Activated naive CD8-positive, alpha-beta T cell (primary cell): ENCODE measurements around the gene DAP.

Experiments
- H3K27ac Mint-ChIP-seq: one replicate; pipeline ENCODE4 v1.8.0; 2021; ENCODE audit warnings: mixed read lengths
- H3K27me3 Mint-ChIP-seq: one replicate; pipeline ENCODE4 v1.8.0; 2021; ENCODE audit warnings: mixed read lengths
- H3K36me3 Mint-ChIP-seq: one replicate; pipeline ENCODE4 v1.8.0; 2021; ENCODE audit warnings: mixed read lengths
- H3K4me1 Mint-ChIP-seq: one replicate; pipeline ENCODE4 v1.8.0; 2021; ENCODE audit warnings: low read depth, mixed read lengths
- H3K4me3 Mint-ChIP-seq: one replicate; pipeline ENCODE4 v1.8.0; 2021; ENCODE audit warnings: mild to moderate bottlenecking, mixed read lengths
- H3K9me3 Mint-ChIP-seq: one replicate; pipeline ENCODE4 v1.8.0; 2021; ENCODE audit warnings: low read depth, mixed read lengths

The DAP gene

DNA sequence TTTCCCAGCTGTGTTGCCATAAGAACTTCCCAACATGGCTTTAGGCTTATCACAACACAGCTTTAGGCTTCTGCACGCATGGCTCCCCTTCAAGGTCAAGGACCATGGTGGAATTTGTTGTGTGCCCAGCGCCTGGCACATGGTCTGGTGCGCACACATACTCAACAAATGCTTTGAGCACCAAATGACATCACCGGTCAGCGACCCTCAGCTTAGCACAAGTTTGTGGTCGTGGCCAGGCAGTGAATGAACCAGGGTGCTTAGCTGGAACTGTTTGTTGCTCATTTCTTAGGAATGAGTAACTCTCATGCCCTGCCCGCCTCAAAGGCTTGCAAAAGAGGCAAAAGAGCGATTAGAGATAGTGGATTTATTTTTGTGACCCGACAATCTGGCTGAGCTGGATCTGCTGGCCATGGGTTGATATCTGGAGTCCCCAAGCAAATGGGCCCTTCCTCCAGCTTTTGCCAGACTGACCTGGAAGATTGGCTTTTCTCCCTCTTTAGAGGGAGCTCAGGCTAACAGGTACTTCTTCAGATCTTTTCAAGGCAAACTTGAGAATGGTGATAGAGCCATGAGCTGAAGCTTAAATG is 58.9 kb downstream of the DAP start:
- Mint-ChIP-seq H3K27me3 (no peaks in the 10 kb centered on the region), H3K27ac (no peak overlapping the region), H3K36me3 (peaks cover 2% of the 10 kb centered on the region), H3K4me3 (no peak overlapping the region), H3K9me3 (no peaks in the 10 kb centered on the region), H3K4me1 (peaks cover 46% of the 10 kb centered on the region)

DNA sequence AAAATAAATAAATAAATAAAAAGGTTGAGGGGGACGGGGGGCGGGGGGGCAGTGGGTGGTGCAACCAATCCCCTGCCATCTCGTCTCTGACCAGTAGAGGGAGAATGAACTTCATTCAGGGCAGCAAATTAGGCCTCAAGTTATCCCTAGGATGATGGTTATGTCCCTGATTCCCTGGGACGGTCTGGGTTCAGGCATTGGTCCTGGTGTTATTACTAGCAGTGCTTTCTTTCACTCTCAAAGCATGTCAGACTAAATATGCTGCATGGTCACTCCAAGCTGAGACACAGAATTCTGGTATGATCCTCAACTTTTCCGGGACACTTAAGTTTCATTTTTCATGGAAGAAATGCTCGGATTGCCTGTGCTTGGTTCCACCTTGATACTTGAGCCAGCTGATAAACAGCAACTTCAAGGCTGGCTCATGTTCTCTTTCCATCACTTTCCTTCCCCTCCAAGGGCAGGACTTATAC is 59.4 kb downstream of the DAP start:
- H3K9me3 Mint-ChIP-seq = no peaks in the 10 kb centered on the region
- H3K27me3 Mint-ChIP-seq = no peaks in the 10 kb centered on the region
- peaks cover 2% of the 10 kb centered on the region for H3K36me3 Mint-ChIP-seq
- no peak overlapping the region for H3K27ac Mint-ChIP-seq
- no peak overlapping the region for H3K4me3 Mint-ChIP-seq
- H3K4me1 Mint-ChIP-seq = peaks cover 49% of the 10 kb centered on the region

DNA sequence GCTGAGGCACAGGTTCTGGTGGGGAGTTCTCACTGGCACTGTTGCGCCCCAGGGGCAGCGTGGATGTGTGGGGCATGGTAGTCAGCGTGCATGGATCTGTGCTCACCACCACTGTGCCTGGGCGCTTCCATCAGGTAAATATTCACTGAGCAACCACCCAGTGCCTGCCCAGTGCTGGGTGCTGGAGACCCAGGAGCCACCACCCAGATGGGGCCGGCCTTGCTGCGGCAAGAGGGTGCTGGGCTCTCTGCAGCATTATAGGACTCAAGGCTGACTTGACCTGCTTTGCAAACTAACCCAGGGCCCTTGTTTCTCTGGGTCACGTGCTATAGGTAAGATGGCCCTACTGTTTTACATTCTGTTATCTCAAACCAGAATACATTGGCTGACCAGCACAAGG is 60.5 kb downstream of the DAP start:
- no peak overlapping the region for H3K4me3 Mint-ChIP-seq
- H3K27me3 Mint-ChIP-seq = no peaks in the 10 kb centered on the region
- H3K9me3 Mint-ChIP-seq = no peaks in the 10 kb centered on the region
- H3K27ac Mint-ChIP-seq = no peak overlapping the region
- H3K36me3 Mint-ChIP-seq = peaks cover 2% of the 10 kb centered on the region
- H3K4me1 Mint-ChIP-seq = peaks cover 46% of the 10 kb centered on the region

DNA sequence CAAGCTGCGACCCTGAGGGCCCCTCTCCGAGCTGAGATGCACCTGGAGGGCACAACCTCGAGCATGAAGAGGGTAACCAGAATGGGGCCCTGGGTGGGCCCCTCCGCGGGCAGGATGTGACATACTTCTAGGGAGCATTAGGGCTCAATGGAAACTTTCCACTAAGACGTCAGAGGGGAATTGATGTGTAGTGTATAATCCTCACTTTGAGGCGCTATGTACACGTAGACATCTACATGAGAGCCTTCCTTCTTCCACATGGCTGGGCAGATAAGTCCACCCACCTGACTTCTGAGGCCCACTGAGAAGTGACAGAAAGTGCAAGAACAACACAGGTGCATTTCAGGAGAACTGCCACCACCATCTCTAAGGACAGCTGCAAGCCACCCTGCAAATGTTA is 61.0 kb downstream of the DAP start:
- Mint-ChIP-seq H3K4me1 (peaks cover 43% of the 10 kb centered on the region), H3K27me3 (no peaks in the 10 kb centered on the region), H3K4me3 (no peak overlapping the region), H3K36me3 (peaks cover 2% of the 10 kb centered on the region), H3K9me3 (no peaks in the 10 kb centered on the region), H3K27ac (no peak overlapping the region)

DNA sequence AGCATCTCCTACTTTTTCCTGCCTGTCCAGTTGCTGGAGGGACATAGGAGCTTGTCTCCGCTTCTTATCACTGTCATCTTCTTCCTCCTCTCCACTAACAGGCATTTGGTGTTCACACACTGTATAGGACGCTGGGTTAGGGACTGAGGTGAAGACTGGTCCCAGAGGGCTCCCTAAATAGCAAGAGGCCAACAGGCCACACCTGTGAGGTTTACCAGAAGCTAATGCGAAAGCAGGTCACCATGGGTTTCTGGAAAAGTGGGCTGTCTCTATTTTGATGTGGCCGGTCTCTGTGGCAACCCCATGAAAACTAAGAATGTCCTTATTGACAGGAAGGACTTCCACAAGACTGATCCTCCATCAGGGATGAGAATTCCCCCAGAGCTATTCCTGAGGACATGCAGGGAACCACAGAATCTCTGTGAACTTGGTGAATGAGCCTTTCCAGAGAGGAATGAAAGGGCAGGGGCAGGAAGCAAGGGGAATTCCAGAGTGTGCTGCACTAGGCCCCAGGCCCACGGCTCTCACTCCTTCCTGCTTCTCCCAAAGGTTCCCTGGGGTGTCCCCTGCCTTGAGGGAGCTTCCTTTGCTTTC is 61.7 kb downstream of the DAP start:
- Mint-ChIP-seq H3K27me3 (no peaks in the 10 kb centered on the region), H3K4me3 (no peak overlapping the region), H3K27ac (no peak overlapping the region), H3K4me1 (peaks cover 38% of the 10 kb centered on the region), H3K9me3 (no peaks in the 10 kb centered on the region), H3K36me3 (peaks cover 2% of the 10 kb centered on the region)

DNA sequence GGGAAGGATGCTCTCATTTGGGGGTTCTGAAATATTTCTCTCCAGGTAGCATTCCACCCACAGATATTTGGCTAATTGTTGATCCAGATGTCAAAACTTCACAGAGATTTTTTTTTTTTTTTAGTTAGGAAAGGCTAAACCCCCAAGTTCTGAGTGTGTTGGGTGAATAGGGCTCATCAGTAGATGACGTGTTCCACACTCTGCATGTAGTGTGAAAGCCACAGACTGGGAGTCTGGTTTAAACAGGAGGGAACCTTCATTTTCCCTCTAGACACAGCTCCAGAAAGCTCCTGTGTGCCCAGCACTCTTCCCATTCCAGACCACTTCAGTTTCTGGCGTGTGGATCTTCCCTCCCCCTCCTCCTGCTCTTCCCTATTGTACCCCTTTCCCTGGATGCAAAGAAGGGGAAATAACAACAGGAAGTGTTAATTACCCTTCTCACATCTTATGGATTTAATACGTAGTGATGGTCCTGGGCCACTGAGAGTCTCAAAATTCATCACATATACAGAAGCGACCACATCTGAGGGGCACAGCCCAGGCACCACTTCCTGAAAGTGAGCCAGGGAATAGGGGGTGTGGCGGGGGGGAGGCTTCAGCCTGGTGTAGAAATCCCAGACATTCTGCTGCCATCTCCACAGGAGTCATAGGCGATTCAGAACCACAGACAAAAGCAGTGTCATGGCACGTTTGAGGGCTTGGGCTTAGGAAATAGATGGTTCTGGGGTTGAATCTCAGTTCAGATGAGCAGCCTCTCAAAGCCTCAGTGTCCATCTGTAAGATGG is 65.1 kb downstream of the DAP start:
- H3K4me3 Mint-ChIP-seq = no peak overlapping the region
- H3K9me3 Mint-ChIP-seq = no peaks in the 10 kb centered on the region
- H3K4me1 Mint-ChIP-seq = peaks cover 32% of the 10 kb centered on the region
- H3K36me3 Mint-ChIP-seq = peaks cover 3% of the 10 kb centered on the region
- no peak overlapping the region for H3K27ac Mint-ChIP-seq
- no peaks in the 10 kb centered on the region for H3K27me3 Mint-ChIP-seq

DNA sequence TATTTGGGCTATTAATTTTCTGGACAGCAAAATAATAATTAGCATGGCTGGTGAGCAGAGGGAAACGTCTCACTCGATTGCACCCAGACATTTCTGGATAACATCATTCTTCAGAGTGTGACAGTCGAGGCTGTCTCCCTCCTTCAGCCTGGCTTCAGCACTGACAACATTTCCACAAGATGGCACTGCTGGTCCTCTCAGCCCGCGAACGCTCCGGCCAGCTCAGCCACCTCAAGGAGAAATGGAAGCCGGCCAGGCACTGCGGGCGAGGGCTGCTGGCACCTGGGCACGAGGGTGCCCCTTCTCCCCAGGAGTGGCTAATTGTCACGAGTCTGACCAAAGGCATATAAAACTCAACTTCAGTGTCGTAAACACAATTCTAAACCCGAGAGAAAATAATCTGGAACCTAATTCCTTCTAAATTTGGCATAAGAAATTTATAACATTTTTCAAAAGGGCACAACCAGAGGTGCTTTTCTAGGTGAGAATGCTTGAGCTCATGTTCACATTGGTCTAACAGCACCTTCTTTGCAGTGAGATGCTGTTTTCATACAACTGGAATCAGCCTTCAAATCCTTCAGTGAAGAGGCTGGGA is 65.9 kb downstream of the DAP start:
- Mint-ChIP-seq H3K27me3 (no peaks in the 10 kb centered on the region), H3K4me1 (peaks cover 30% of the 10 kb centered on the region), H3K4me3 (no peak overlapping the region), H3K27ac (no peak overlapping the region), H3K9me3 (no peaks in the 10 kb centered on the region), H3K36me3 (peaks cover 7% of the 10 kb centered on the region)

DNA sequence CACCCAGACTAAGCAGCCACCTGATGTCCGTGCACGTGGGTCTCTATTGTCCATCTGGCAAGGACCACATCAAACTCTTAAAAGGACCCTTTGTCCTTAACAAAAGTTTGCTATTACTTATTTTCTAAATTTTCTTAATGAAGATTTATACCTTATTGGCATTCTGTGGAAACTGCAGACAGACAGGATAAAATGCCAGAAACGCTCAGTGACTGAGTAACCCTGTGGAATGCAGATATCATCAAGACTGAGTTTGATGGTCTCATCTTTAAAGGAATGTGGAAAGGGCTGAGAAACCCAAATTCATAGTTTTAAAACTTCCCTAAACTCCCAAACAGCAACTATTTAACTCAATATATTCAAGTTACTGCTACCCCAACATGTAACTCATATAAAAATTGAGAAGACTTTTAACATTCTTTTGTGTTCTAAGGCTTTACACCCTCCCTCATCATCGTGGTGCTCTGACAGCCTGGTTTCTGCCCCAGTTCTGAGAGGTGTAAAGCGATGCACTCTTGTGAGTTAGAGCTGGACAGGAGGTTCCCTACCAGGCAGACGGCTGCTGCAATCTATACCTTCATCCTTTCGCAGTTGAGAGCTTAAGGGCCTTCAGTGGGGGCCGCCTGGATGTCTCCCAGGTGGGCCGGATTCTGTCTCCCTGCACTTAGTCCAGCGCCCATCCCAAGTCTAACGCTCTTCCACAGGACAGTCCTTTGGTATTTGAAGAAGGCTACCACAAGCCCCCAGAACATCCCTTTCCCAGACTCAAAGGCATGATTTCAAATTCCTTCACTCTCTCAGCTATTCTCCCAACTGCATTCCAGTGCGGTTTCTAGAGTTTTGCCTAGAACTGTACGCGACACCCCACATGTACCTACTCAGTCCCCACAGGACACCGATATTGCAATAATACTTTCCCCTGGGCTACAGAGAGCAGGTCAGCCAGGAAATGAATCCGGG is 68.9 kb downstream of the DAP start:
- H3K9me3 Mint-ChIP-seq = no peaks in the 10 kb centered on the region
- no peak overlapping the region for H3K4me3 Mint-ChIP-seq
- H3K36me3 Mint-ChIP-seq = peaks cover 9% of the 10 kb centered on the region
- H3K27ac Mint-ChIP-seq = no peak overlapping the region
- peaks cover 15% of the 10 kb centered on the region for H3K4me1 Mint-ChIP-seq
- no peaks in the 10 kb centered on the region for H3K27me3 Mint-ChIP-seq

DNA sequence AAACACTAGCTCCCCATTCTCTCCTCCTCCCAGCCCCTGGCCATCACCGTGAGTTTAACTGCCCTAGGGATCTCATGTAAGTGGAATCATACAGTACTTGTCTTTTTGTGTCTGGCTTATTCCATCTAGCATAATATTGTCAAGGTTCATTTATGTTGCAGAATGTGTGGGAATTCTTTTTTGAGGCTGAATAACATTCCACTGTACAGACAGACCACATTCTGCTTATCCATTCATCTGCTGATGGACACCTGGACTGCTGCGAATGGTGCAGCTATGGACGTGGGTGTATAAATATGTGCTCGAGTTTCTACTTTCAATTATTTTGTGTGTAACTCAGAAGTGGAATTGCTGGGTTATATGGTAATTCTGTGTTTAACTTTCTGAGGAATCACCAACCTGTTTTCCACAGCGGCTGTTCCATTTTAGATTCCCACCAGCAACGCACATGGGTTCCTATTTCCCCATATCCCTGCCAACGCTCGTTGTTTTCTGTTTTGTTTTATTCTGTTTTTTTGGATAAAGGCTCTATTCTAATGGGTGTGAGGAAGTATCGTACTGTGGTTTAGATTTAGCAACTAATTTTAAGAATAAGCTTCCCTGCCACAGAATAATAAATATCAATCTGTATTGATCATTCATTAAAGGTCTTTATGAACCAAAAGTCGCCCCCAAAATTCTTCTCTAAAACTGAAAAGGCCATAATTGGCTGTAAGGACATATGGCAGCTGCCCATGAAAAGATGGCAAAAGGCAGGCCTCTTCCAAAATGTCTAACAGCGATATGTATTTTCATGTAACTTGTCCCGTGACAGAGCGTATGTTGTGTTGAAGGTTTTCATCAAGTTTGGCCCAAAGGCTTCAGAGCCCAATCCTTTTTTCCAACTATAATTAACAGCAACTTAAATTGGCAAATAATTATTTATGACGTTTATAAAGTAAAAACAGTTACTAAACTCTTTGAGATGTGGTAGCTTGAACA is 70.3 kb downstream of the DAP start:
- H3K9me3 Mint-ChIP-seq = no peaks in the 10 kb centered on the region
- no peak overlapping the region for H3K4me3 Mint-ChIP-seq
- H3K27me3 Mint-ChIP-seq = no peaks in the 10 kb centered on the region
- H3K4me1 Mint-ChIP-seq = peaks cover 2% of the 10 kb centered on the region
- no peak overlapping the region for H3K27ac Mint-ChIP-seq
- H3K36me3 Mint-ChIP-seq = peaks cover 14% of the 10 kb centered on the region

DNA sequence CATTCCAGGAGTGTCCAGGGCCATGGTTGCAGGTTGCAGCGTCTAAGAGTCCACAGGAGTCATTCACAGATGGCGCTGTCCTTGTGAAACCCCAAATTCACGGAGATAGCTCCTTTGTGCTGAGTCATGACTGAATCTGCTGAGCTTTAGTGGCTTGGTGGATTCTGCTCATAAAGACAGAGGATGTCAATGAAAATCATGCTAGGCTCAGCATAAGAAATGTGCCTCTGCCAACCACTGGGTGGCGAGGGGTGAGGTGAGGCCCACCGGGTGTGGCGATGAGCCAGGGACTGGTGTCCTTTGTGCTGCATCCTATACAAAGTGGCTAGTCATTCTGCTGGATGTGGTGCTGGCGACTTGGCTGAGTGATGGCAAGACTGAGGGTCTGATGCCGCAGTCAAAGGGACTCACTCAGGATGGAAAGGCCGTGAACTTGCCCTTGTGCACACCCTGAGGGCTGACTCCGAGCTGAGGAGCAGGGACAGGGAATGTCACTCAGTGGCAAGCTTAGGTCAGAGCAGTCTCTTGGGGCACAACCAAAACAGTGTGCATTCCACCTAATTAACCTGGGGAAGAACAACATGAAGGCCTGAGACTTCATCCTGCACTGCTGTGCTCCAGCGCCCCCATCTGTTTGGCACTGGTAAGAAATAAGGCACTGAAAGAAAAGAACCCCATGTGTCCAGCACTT is 71.5 kb downstream of the DAP start:
- Mint-ChIP-seq H3K9me3 (no peaks in the 10 kb centered on the region), H3K27ac (no peak overlapping the region), H3K4me1 (no peaks in the 10 kb centered on the region), H3K27me3 (no peaks in the 10 kb centered on the region), H3K36me3 (peaks cover 14% of the 10 kb centered on the region), H3K4me3 (no peak overlapping the region)

DNA sequence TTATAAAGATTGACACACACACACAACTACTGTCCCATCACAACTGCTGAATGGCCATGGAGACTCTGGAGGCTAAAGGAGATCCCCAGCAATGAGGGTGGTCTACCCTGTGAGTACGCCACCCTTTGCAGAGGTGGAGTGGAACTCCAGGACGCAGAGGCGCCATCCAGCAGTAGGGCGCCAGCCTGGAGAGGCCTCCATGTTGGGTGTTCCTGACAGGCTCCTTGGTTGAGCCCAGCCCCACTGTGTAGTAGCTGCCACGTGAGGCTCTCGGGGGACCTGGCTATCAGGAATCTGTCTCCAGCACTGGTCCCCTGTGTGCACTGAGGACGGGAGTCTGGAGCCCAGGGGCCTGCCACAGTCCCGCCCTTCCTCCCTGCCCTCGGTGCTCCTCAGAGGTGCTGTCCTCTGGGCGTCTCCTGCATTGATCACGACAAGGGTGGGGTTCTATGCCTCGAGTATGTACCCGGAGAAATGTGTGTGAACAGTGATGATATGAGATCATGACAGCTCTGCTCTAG is 72.3 kb downstream of the DAP start:
- Mint-ChIP-seq H3K9me3 (no peaks in the 10 kb centered on the region), H3K4me3 (no peak overlapping the region), H3K27ac (no peak overlapping the region), H3K4me1 (no peaks in the 10 kb centered on the region), H3K27me3 (no peaks in the 10 kb centered on the region), H3K36me3 (peaks cover 16% of the 10 kb centered on the region)

DNA sequence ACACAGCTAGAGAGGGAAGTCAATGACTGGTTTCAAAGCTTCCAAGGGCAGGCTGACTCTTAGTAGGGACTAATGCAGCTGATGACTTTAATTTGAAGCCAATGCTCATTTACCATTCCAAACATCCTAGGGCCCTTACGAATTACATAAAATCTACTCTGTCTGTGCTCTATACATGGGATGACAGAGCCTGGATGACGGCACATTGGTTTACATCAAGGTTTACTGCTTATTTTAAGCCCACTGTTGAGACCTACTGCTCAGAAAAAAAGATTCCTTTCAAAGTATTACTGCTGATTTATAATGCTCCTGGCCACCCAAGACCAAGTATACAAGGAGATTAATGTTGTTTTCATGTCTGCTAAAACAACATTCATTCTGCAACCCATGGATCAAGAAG is 74.1 kb downstream of the DAP start:
- Mint-ChIP-seq H3K36me3 (peaks cover 16% of the 10 kb centered on the region), H3K4me3 (no peak overlapping the region), H3K9me3 (no peaks in the 10 kb centered on the region), H3K27ac (no peak overlapping the region), H3K4me1 (no peaks in the 10 kb centered on the region), H3K27me3 (no peaks in the 10 kb centered on the region)

DNA sequence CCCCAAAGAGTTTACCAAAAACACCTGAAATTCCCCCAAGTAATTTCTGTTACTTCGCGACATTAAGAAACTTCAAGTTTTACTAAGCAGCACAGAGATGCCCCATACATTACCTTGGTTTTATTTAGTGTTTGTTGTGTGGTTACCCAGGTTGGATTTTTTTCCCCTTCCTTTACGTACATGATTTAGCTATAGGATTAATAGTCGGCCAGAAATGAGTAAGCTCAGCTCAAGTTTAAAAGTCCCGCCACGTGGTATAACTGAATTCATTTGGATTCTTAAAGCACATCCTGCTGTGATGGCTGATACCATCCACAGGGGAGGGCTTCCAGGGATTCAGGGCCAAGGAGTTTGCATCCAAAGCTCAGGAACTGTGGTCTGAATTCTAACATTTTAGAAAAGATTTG is 75.9 kb downstream of the DAP start:
- Mint-ChIP-seq H3K36me3 (peaks cover 11% of the 10 kb centered on the region), H3K9me3 (no peaks in the 10 kb centered on the region), H3K27ac (no peak overlapping the region)

More for the DNA sequence above, 75.9 kb downstream of the DAP start:
- Mint-ChIP-seq H3K4me1 (no peaks in the 10 kb centered on the region), H3K27me3 (no peaks in the 10 kb centered on the region), H3K4me3 (no peak overlapping the region)
